Colonic mucosa (tissue), 4 donors: ENCODE data around the gene DMXL1. TPM values are rescaled to one million over a fixed set of nuclear protein-coding genes. Genes with fewer than 3 reads are reported as not detected.
A peak's percentile ranks its signal among the peaks of the same experiment; 100 is the strongest.

Source experiments
- DNase-seq: peaks from one replicate; pipeline ENCODE4 v3.0.0-alpha.2; 2020
- H3K27ac ChIP-seq: fragments of 200-600 bp; one replicate; pipeline ENCODE4 v1.8.0; 2021
- H3K27me3 ChIP-seq: fragments of 200-600 bp; one replicate; pipeline ENCODE4 v1.8.0; 2021
- H3K36me3 ChIP-seq: fragments of 200-600 bp; one replicate; pipeline ENCODE4 v1.8.0; 2021
- H3K4me1 ChIP-seq: fragments of 200-600 bp; one replicate; pipeline ENCODE4 v1.8.0; 2021; ENCODE audit warnings: mild to moderate bottlenecking
- H3K4me3 ChIP-seq: fragments of 200-600 bp; one replicate; pipeline ENCODE4 v1.8.0; 2021
- H3K9ac ChIP-seq, 2 donors: one replicate each; pipeline ENCODE4 v1.7.0; 2013; ENCODE audit warnings: control low read depth in 2 of 2, low read depth in 2 of 2, low read length in 2 of 2
- H3K9me3 ChIP-seq: fragments of 200-600 bp; one replicate; pipeline ENCODE4 v1.8.0; 2021
- intact Hi-C: fragments of 100-400 bp; cut with DNase I; formaldehyde crosslinking; loops from one replicate; pipeline ENCODE4 v1.14.1; 2022
- total RNA-seq, 2 donors: library from RNA; stranded (reverse); fragmentation: NEBNext Ultra II Directional in 1 of 2; extraction: Animal tissue kit (Norgen Biotek cat#: 25700) in 1 of 2; gene quantifications; one replicate each; pipeline ENCODE4 v1.2.1, GENCODE V29; 2021
- TF ChIP-seq, protein P1 (sequence below): fragments of 200-600 bp; IDR thresholded peaks from one replicate; pipeline ENCODE4 v1.8.0; 2022; ENCODE audit warnings: antibody characterized with exemption, mild to moderate bottlenecking
- donor health status: healthy.
- donor health status: DM: no; HTN: no; CAD: no.
- donor health status: DM: no; HTN: no; CAD: no.

Gene DMXL1
- total RNA-seq, 2 donors from 2014 or later: 28.7 to 38.3 TPM

DNA sequence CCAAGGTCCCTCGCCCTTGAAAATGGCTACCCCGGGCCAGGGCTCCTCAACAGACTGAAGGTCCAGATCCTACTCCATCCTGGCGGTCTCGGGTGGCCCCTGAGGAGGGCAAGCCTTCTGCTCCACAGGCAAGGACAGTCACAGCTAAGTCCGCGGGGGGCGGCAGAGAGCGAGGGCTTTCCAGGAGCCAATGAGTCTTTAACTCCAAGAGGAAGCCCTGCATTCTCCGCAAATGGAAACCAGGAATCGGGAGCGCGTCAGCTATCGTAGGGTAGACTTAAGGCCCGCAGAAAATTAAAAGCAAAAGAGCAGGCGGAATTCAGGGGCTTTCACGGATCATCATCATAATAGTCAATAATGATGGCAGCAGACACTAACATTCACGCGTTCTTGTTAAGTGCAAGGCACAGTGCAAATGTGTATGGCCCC lies 197.1 kb downstream of the DMXL1 start:
- intact Hi-C loops: loop anchor here (5.0 kb wide), 1 partner anchor 134 kb away; no protein-coding TSS in a partner anchor
- DNase-seq: peak; percentile 90
- Histone ChIP-seq H3K27me3 (no peaks in the 10 kb centered on the region), H3K4me1 (peaks cover 3% of the 10 kb centered on the region), H3K9me3 (no peaks in the 10 kb centered on the region), H3K27ac (peak overlapping the region; percentile 90), H3K4me3 (peak overlapping the region; percentile 52), H3K36me3 (no peaks in the 10 kb centered on the region), H3K9ac (peak overlapping the region; percentile 78 to 97)
- TF ChIP-seq, protein P1, sequence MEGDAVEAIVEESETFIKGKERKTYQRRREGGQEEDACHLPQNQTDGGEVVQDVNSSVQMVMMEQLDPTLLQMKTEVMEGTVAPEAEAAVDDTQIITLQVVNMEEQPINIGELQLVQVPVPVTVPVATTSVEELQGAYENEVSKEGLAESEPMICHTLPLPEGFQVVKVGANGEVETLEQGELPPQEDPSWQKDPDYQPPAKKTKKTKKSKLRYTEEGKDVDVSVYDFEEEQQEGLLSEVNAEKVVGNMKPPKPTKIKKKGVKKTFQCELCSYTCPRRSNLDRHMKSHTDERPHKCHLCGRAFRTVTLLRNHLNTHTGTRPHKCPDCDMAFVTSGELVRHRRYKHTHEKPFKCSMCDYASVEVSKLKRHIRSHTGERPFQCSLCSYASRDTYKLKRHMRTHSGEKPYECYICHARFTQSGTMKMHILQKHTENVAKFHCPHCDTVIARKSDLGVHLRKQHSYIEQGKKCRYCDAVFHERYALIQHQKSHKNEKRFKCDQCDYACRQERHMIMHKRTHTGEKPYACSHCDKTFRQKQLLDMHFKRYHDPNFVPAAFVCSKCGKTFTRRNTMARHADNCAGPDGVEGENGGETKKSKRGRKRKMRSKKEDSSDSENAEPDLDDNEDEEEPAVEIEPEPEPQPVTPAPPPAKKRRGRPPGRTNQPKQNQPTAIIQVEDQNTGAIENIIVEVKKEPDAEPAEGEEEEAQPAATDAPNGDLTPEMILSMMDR: peak; percentile 32

DNA sequence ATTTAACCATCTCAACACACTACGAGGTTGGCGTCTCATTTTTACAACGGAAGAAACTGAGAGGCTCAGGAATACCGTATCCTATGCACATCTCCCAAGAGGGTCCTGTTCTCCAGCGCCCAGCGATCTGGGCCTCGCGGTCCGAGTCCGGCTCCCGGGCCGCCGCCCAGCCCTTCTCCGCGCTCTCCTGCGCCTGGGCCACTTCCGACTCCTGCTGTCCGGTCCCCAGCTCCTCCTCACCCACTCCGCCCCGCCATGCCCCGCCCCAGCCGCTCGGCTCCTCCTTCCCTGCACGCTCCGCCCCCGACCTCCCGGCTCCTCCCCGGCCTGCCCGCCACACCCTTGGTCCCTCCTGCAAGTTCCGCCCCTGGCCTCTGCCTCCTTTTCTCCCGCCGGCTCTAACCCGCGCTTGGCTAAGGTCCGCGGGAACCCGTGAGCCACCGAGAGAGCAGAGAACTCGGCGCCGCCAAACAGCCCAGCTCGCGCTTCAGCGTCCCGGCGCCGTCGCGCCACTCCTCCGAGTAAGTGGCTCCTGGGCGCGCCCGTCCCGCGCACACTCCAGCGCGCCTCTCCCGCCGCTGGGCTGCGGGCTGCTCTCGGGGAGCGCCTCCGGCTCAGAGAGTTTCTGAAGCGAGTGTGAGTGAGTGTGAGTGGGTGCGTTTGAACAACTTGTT lies 197.6 kb downstream of the DMXL1 start:
- no peaks in the 10 kb centered on the region for H3K27me3 ChIP-seq
- peak overlapping the region; percentile 90 for H3K27ac ChIP-seq
- no peaks in the 10 kb centered on the region for H3K9me3 ChIP-seq
- H3K4me3 ChIP-seq: peak overlapping the region; percentile 52
- peaks cover 3% of the 10 kb centered on the region for H3K4me1 ChIP-seq
- H3K36me3 ChIP-seq: no peaks in the 10 kb centered on the region
- peak; percentile 99 for DNase-seq
- intact Hi-C loops: loop anchor here (5.0 kb wide), 1 partner anchor 134 kb away; no protein-coding TSS in a partner anchor
- TF ChIP-seq, protein P1: no peak
- H3K9ac ChIP-seq: peak overlapping the region; percentile 80 to 97

DNA sequence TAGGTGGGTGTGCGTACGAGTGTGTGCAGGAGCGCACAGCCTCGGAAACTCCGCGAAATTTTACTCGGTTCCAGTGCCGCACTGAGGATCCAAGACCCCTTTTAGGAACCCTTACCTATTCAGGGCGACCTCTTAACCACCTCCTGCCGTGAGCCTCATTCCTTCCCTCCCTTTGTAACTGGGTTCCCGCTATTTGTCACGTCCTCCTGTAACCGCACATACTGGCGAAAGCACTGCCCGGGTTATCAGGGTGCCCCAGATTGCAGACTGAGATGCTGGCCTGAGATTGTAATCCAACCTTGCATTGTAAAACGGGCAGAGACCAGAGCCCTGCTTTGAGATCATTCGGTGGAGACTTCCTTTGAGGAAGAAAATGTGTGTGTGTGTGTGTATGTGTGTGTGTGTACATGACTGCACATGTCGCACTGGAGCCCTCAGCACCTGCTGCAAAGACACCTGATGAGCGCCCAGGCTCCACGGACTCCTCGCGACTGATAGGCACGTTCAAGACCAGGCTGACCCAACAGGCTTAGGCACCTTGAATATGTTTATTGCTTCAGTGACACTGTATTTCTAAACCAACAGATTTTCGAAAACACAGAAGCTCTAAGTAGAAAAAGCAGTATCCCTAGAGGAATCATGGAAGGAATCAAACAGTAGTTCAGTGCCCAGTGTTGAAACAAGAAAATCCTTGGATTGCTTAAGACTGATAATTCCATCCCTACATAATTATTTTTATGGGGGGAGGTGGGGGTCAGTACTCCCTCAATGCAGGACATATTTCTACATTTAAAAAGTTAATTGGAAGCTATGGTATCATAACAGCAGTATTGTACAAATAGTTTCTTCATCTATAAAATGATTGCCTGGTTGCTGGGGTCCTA lies 198.4 kb downstream of the DMXL1 start:
- Histone ChIP-seq H3K4me1 (peaks cover 8% of the 10 kb centered on the region), H3K9ac (peak overlapping the region; percentile 80 to 97), H3K27ac (peak overlapping the region; percentile 90), H3K9me3 (no peaks in the 10 kb centered on the region), H3K4me3 (peak overlapping the region; percentile 52), H3K27me3 (no peaks in the 10 kb centered on the region), H3K36me3 (no peaks in the 10 kb centered on the region)
- peak; percentile 58 for DNase-seq
- TF ChIP-seq, protein P1: no peak
- intact Hi-C loops: loop anchor here (5.0 kb wide), 1 partner anchor 133 kb away; no protein-coding TSS in a partner anchor

DNA sequence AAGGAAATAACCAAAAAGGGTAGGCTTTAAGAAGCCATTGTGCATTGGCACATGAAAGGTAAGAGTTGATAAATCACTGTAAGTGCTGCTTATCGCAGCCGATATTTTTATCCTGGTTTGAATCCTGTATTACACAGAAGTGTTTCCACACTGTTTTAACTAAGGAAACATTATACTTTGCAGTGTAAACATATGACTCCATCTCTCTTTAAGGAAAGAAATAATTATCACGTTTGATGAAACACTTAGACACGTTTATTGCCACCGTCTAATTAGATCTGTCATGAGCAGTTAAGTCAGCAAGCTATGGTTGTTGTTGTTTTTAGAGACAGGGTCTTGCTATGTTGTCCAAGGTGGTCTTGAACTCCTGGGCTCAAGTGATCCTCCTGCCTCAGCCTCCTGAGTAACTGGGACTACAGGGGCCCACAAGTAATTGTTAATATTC lies 199.3 kb downstream of the DMXL1 start:
- H3K27me3 ChIP-seq: no peaks in the 10 kb centered on the region
- H3K9me3 ChIP-seq: no peaks in the 10 kb centered on the region
- no peak for DNase-seq
- intact Hi-C loops: no loop called here
- H3K4me3 ChIP-seq: peak overlapping the region; percentile 0
- TF ChIP-seq, protein P1: no peak
- peaks cover 8% of the 10 kb centered on the region for H3K4me1 ChIP-seq
- peak overlapping the region; percentile 90 for H3K27ac ChIP-seq
- H3K36me3 ChIP-seq: no peaks in the 10 kb centered on the region
- H3K9ac ChIP-seq: no peak overlapping the region

DNA sequence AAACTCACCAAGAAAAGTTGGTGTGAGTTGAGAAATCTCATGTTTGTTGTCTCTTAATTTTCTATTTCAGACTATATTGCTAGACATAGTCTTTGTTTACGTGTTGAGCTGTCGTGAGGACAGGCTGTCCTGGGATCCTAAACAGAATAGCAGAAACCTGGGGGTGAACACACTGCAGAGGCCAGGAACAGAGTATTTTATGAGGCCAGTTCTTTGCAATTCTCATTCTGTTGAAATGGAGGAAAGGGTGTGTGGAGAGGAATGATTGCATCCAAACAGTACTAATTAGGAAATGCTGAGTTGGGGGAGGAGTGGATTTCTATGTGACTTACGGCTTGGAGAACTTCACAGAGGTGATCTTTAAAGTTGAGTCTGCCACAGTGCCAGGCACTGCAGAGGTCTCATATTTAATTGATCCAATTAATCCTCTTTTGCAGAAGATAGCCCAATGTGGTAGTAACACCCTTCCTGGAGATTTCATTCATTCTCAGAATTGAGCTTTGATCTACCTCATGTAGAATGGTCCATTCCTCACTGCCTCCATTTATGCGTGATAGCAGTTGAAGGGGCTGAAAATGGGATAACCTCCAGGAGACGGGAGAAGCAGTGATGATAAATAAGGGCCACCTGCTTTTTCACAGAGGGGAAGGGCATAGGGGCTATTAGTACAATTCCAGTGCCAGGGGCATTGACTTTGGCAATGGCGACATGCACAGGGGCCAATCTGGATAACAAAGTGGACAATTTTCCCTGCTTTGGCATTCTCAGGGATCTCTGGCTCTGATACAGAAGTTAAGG lies 200.3 kb downstream of the DMXL1 start:
- H3K4me3 ChIP-seq: no peak overlapping the region
- intact Hi-C loops: no loop called here

More for the DNA sequence above, 200.3 kb downstream of the DMXL1 start:
- no peak overlapping the region for H3K27ac ChIP-seq
- peaks cover 8% of the 10 kb centered on the region for H3K4me1 ChIP-seq
- TF ChIP-seq, protein P1: no peak
- no peak overlapping the region for H3K9ac ChIP-seq
- H3K36me3 ChIP-seq: no peaks in the 10 kb centered on the region
- DNase-seq: no peak
- H3K9me3 ChIP-seq: no peaks in the 10 kb centered on the region
- no peaks in the 10 kb centered on the region for H3K27me3 ChIP-seq
